Muscle layer of colon (tissue), 2 donors: Measurements from ENCODE around the gene CEACAM16.

Source experiments
- H3K27ac ChIP-seq: one replicate; pipeline ENCODE4 v1.7.0; 2013; ENCODE audit warnings: low read depth, mild to moderate bottlenecking, low read length, moderate library complexity
- H3K27me3 ChIP-seq, 2 donors: one replicate each; pipeline ENCODE4 v1.7.0; 2013; ENCODE audit warnings: low read length in 2 of 2, mild to moderate bottlenecking in 2 of 2; ENCODE audit not compliant: insufficient read depth in 2 of 2, control insufficient read depth in 1 of 2
- H3K36me3 ChIP-seq: one replicate; pipeline ENCODE4 v1.7.0; 2013; ENCODE audit warnings: mild to moderate bottlenecking, low read length; ENCODE audit not compliant: insufficient read depth
- H3K4me1 ChIP-seq: one replicate; pipeline ENCODE4 v1.7.0; 2013; ENCODE audit warnings: mild to moderate bottlenecking, low read length; ENCODE audit not compliant: insufficient read depth
- H3K4me3 ChIP-seq, 2 donors: one replicate each; pipeline ENCODE4 v1.7.0; 2013; ENCODE audit warnings: low read length in 2 of 2, low read depth in 1 of 2, mild to moderate bottlenecking in 1 of 2, moderate library complexity in 1 of 2
- H3K9ac ChIP-seq: one replicate; pipeline ENCODE4 v1.7.0; 2013; ENCODE audit warnings: low read length
- H3K9me3 ChIP-seq: one replicate; pipeline ENCODE4 v1.7.0; 2013; ENCODE audit warnings: mild to moderate bottlenecking, low read length
- donor health status: abdominal sarcoma.
- donor health status: Adenocarcinoma of cecum.

Gene CEACAM16

DNA sequence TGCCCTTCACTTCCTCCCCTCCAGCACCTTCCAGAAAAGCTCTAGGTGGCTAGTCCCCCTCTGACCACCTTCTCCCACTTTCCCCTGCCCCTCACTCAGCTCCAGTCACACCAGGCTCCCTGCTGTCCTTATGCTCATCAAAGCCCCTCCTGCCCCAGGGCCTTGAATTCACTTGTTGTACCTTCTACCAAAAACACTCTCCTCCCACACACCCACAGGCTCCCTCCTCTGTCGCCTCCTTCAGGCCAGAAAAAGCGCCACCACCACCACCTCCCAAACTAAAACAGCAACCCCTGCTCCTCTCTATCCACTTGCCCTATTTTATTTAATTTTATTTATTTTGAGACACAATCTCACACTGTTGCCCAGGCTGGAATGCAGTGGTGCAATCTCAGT is 4.8 kb upstream of the CEACAM16 start:
- Histone ChIP-seq H3K27ac (no peak overlapping the region), H3K4me3 (no peak overlapping the region), H3K27me3 (peaks cover 0 to 14% of the 10 kb centered on the region in 2 donors), H3K36me3 (no peaks in the 10 kb centered on the region), H3K9me3 (no peaks in the 10 kb centered on the region), H3K9ac (no peak overlapping the region), H3K4me1 (no peaks in the 10 kb centered on the region)

- no peaks in the 10 kb centered on the region for H3K9me3 ChIP-seq
- peaks cover 0 to 14% of the 10 kb centered on the region in 2 donors for H3K27me3 ChIP-seq
- H3K4me1 ChIP-seq, result no peaks in the 10 kb centered on the region
- no peak overlapping the region for H3K27ac ChIP-seq
- H3K36me3 ChIP-seq, result no peaks in the 10 kb centered on the region
- H3K9ac ChIP-seq, result no peak overlapping the region
- no peak overlapping the region for H3K4me3 ChIP-seq
Observed at GRCh38 chr19:44696939-44697669, 1.8 kb upstream of the CEACAM16 start.

GRCh38 chr19:44697670-44698034 is 1.3 kb upstream of the CEACAM16 start:
- Histone ChIP-seq H3K4me3 (no peak overlapping the region), H3K4me1 (no peaks in the 10 kb centered on the region), H3K36me3 (no peaks in the 10 kb centered on the region), H3K27me3 (peaks cover 0 to 14% of the 10 kb centered on the region in 2 donors), H3K27ac (no peak overlapping the region), H3K9ac (no peak overlapping the region), H3K9me3 (no peaks in the 10 kb centered on the region)

- no peak overlapping the region for H3K9ac ChIP-seq
- no peak overlapping the region for H3K4me3 ChIP-seq
- H3K36me3 ChIP-seq, result no peaks in the 10 kb centered on the region
- H3K27ac ChIP-seq, result no peak overlapping the region
- peaks cover 0 to 14% of the 10 kb centered on the region in 2 donors for H3K27me3 ChIP-seq
- H3K9me3 ChIP-seq, result no peaks in the 10 kb centered on the region
- no peaks in the 10 kb centered on the region for H3K4me1 ChIP-seq
Observed at GRCh38 chr19:44700547-44700946, 1.6 kb downstream of the CEACAM16 start.

DNA sequence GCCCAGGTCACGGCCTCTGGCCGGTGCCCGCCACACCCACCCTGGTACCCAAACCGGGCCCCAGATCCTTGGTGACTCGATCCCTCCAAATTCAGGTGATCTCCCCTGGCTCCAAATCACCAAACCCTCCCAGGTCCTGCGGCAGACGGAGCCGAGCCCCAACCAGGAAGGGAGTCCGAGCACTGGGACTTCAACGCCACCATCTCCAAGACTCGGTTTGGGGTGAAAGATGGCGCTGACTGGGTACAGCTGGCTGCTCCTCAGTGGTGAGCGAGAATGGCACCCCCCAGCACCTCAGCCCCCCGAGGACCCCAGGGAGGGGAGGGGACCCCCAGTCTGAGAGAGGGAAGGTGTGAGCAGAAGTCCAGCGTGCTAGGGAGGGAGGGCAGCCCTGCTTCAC is 2.3 kb downstream of the CEACAM16 start:
- Histone ChIP-seq H3K36me3 (no peaks in the 10 kb centered on the region), H3K9me3 (no peaks in the 10 kb centered on the region), H3K27me3 (peaks cover 0 to 14% of the 10 kb centered on the region in 2 donors), H3K27ac (no peak overlapping the region), H3K4me3 (no peak overlapping the region), H3K4me1 (no peaks in the 10 kb centered on the region), H3K9ac (no peak overlapping the region)

DNA sequence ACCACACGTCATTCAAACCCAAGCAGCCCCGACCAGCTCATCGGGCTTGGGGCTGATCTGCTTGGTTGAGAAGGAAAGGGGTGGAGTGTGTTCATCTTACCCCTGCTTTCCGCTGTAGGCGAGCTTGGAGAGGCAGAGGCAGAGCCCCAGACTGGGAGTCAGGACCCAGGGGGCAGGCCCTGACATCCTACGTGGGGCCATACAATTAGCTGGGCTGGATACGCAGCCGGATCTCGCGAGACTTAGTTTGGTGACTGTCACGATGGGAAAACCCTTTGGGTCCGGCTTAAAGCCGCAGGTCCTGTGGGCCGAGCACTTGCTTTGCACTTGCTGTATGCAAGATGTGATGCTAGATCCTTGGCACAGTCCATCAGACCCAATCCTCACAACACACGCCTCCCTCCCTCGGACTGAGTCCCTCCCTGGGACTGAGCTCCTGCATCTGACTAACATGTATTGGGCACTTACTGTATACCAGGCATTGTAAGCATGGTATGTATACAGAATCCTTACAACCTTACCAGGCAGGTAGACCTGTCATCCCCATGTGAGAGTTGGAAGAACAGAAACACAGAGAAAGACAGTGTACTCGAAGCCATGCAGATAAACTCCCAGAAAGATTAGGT is 3.7 kb downstream of the CEACAM16 start:
- no peaks in the 10 kb centered on the region for H3K36me3 ChIP-seq
- no peak overlapping the region for H3K9ac ChIP-seq
- no peaks in the 10 kb centered on the region for H3K4me1 ChIP-seq
- H3K27ac ChIP-seq, result no peak overlapping the region
- no peaks in the 10 kb centered on the region for H3K9me3 ChIP-seq
- no peak overlapping the region for H3K4me3 ChIP-seq
- peaks cover 0 to 8% of the 10 kb centered on the region in 2 donors for H3K27me3 ChIP-seq

GRCh38 chr19:44703336-44704078 is 4.6 kb downstream of the CEACAM16 start:
- Histone ChIP-seq H3K4me1 (no peaks in the 10 kb centered on the region), H3K4me3 (no peak overlapping the region), H3K27ac (no peak overlapping the region), H3K9me3 (no peaks in the 10 kb centered on the region), H3K27me3 (no peaks in the 10 kb centered on the region), H3K36me3 (no peaks in the 10 kb centered on the region), H3K9ac (no peak overlapping the region)

DNA sequence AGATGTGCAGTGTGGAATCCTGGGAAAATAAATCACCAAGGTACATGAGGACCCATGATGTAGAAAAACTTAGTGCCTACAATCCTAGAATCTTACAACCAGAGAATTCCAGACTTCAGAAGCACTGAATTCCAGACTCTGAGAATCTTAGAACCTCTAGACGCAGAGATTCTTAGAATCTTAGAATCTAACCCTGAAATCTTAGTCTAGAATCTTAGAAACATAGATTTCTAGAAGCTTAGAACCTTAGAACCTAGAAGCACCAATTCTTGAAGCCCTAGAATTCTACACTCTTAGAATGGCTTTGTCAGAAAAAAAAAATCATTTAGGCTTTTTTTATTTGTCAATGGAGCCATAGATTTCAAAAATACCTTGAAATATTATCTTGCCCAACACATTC is 6.0 kb downstream of the CEACAM16 start:
- Histone ChIP-seq H3K27me3 (no peaks in the 10 kb centered on the region), H3K9me3 (no peaks in the 10 kb centered on the region), H3K27ac (no peak overlapping the region), H3K4me1 (no peaks in the 10 kb centered on the region), H3K4me3 (no peak overlapping the region), H3K36me3 (no peaks in the 10 kb centered on the region), H3K9ac (no peak overlapping the region)

DNA sequence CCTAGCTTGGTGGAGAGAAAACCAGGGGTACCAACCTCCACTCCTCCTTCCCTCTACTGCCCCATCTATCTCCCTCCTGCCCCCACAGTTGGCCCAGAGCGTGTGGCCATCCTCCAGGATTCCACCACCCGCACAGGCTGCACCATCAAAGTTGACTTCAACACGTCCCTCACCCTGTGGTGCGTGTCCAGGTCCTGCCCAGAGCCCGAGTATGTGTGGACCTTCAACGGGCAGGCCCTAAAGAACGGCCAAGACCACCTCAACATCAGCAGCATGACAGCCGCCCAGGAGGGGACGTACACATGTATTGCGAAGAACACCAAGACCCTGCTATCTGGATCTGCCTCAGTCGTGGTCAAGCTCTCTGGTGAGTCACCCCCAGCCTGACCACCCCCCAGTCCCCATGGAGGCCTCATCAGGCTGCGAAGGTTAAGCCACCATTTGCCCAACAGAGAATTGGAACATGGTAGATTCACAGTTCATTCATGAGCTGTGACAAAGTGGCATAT is 6.6 kb downstream of the CEACAM16 start:
- H3K27ac ChIP-seq, result no peak overlapping the region
- H3K4me1 ChIP-seq, result no peaks in the 10 kb centered on the region
- H3K9me3 ChIP-seq, result no peaks in the 10 kb centered on the region
- no peaks in the 10 kb centered on the region for H3K36me3 ChIP-seq
- H3K4me3 ChIP-seq, result no peak overlapping the region
- H3K9ac ChIP-seq, result no peak overlapping the region
- no peaks in the 10 kb centered on the region for H3K27me3 ChIP-seq

DNA sequence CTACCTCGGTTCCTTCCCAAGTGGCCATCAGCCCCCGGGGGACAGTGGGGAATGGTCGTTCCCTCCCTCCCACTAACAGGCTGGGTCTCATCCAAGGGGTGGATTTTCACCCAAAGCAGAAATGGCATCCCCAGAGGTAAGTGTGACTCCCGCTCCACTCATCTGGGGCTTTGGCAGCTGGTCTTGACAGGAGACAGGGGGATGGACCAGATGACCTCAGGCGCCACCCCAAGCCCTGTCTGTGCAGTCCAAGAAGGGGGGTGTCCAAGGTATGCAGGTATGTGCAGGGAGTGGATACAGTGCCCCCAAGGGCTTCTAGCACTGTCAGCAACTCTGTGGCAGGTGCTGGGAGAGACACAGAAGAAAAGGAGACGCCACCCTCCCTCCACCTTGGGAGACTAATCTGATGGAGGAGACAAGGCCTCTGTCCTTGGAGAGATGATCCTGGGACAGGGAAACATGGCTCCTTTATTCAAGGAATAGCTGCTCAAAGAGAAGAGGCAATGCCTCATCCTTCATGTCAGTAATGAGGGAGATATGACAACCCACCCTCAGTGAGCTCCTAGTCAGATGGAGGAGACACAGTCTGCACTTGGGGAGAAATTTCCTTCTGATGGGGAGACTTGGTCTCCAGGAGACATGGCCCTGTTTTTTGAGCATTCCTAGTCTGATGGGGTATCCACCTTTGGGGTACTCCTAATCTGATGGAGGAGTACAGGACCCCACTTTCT is 7.7 kb downstream of the CEACAM16 start:
- Histone ChIP-seq H3K9ac (no peak overlapping the region), H3K27ac (no peak overlapping the region), H3K36me3 (no peaks in the 10 kb centered on the region), H3K4me1 (no peaks in the 10 kb centered on the region), H3K27me3 (no peaks in the 10 kb centered on the region), H3K4me3 (no peak overlapping the region), H3K9me3 (no peaks in the 10 kb centered on the region)

DNA sequence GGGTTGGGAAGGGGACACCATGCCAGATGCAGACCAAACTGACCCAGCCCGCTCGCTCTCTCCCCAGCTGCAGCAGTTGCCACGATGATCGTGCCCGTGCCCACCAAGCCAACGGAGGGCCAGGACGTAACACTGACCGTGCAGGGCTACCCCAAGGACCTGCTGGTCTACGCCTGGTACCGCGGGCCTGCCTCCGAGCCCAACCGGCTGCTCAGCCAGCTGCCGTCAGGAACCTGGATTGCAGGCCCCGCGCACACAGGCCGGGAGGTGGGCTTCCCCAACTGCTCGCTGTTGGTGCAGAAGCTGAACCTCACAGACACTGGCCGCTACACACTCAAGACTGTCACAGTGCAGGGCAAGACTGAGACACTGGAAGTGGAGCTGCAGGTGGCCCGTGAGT is 8.8 kb downstream of the CEACAM16 start:
- Histone ChIP-seq H3K4me3 (no peak overlapping the region), H3K9ac (no peak overlapping the region), H3K4me1 (no peaks in the 10 kb centered on the region), H3K9me3 (no peaks in the 10 kb centered on the region), H3K36me3 (no peaks in the 10 kb centered on the region), H3K27ac (no peak overlapping the region), H3K27me3 (no peaks in the 10 kb centered on the region)
